Esophagus mucosa (tissue), 1 donor: Measurements from ENCODE around the gene CLDN17. TPM values are rescaled to one million over a fixed set of nuclear protein-coding genes. Genes with fewer than 3 reads are reported as not detected.

Experiments used
- ATAC-seq: fragments of 200-7000 bp; cut with Tn5 transposase; one replicate; pipeline ENCODE4 v1.9.1; 2020
- total RNA-seq: library from RNA; stranded (reverse); gene quantifications from one replicate; pipeline ENCODE4 v1.2.4, GENCODE V29; 2023
- donor health status: DM: yes; HTN: yes; CAD: no.

Gene CLDN17
- total RNA-seq, 1 donor from 2014 or later = 1.8 TPM

DNA sequence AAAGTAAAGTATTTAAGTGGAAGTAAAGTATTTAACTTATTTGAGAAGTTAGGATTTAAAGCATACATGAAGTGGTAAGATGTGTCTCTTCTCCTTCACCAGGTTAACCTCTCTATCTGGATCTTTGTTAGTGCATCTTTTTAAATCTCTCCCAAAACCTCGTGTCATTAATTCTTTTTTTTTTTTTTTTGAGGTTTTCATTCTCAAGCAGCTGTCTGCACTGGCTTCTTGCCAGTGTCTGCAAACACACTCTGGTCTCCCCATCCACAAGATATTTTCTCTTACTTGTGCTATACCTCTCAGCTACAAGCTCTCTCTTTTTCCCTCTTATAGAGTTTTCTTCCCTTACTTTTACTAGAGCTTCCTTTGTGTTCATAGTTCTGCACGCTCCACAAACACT, 49.0 kb downstream of the CLDN17 start:
- no peak for ATAC-seq

DNA sequence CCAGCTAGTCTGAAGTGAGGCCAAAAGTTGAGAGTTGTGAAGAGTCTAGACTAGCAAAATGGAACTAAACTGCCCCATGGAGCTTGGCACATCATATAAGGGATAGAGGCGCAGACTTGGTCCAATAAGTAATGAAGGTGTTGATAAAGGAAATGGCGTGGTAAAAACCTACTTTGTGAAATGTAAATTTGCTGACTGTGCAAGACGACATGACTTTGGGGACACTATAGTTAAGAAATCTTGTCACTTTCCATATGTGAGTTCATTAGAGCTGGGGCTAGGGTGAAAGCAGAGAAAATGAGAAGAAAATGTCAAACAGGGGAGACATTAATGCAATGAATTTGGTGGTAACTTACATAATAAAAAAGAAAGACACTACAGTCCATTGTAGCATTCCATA, 50.1 kb downstream of the CLDN17 start:
- peak; percentile 52 for ATAC-seq

Other genes with a start within 250 kb of the CLDN17 start
- gene GRIK1, start 226.8 kb downstream of the CLDN17 start, total RNA-seq = not detected
- 1.6 TPM for gene CLDN8, start 49.3 kb upstream of the CLDN17 start, total RNA-seq
- gene KRTAP24-1, start 116.1 kb upstream of the CLDN17 start, total RNA-seq = not detected
- gene KRTAP25-1, start 122.7 kb upstream of the CLDN17 start, total RNA-seq = not detected
- gene KRTAP26-1, start 153.5 kb upstream of the CLDN17 start, total RNA-seq = not detected
- gene KRTAP27-1, start 170.9 kb upstream of the CLDN17 start, total RNA-seq = not detected
- gene KRTAP23-1, start 181.8 kb upstream of the CLDN17 start, total RNA-seq = not detected
- not detected for gene KRTAP13-2, start 205.5 kb upstream of the CLDN17 start, total RNA-seq
- gene KRTAP13-1, start 229.2 kb upstream of the CLDN17 start, total RNA-seq = not detected